ENCODE measurements around the gene MORN5.

- TF ChIP-seq CTCF (IDR thresholded peaks at IDR 0.05), result no peak
- no peak for TF ChIP-seq POLR2A (IDR thresholded peaks at IDR 0.05)
These were observed 33.3 kb downstream of the MORN5 start for GRCh38 chr9:122192914-122193525.

Data from lower leg skin (tissue), 3 donors.